HEK293T (cell line): ENCODE measurements around the gene LNPEP.

Experiments
- BHLHE40 ChIP-seq: fragments of 450-650 bp; IDR thresholded peaks from 2 replicates; pipeline ENCODE4 v1.6.1; 2016; ENCODE audit warnings: mild to moderate bottlenecking, moderate library complexity, borderline replicate concordance
- ELF4 ChIP-seq: fragments of 450-650 bp; IDR thresholded peaks from 2 replicates; pipeline ENCODE4 v1.6.1; 2017; ENCODE audit warnings: antibody characterized with exemption
- FOXM1 ChIP-seq: fragments of 450-650 bp; IDR thresholded peaks from 2 replicates; pipeline ENCODE4 v1.6.1; 2017; ENCODE audit warnings: mild to moderate bottlenecking, borderline replicate concordance
- L3MBTL2 ChIP-seq: fragments of 450-650 bp; conservative IDR thresholded peaks from 2 replicates; pipeline ENCODE4 v1.6.1; 2016; ENCODE audit warnings: mild to moderate bottlenecking
- NFRKB ChIP-seq: fragments of 450-650 bp; IDR thresholded peaks from 2 replicates; pipeline ENCODE4 v1.6.1; 2016; ENCODE audit warnings: mild to moderate bottlenecking, moderate library complexity
- SP1 ChIP-seq: fragments of 450-650 bp; IDR thresholded peaks from 2 replicates; pipeline ENCODE4 v1.6.1; 2017
- TARDBP ChIP-seq: fragments of 450-650 bp; IDR thresholded peaks from 2 replicates; pipeline ENCODE4 v1.6.1; 2016

GRCh38 chr5:97026721-97027120, 90.8 kb downstream of the LNPEP start:
- TF ChIP-seq BHLHE40, result no peak
- no peak for TF ChIP-seq SP1
- no peak for TF ChIP-seq ELF4
- no peak for TF ChIP-seq TARDBP
- TF ChIP-seq FOXM1, result no peak
- TF ChIP-seq NFRKB, result no peak
- TF ChIP-seq L3MBTL2, result no peak
